NCI-H2196 treated with DMSO at 0.1 percent for 48 hours (cell line): ENCODE results near the gene TGFA.

Experiments
- DNase-seq: peaks from one replicate; lab custom pipeline; 2025; ENCODE audit not compliant: unreplicated experiment; lab: John Stamatoyannopoulos, UW

The TGFA gene

DNA sequence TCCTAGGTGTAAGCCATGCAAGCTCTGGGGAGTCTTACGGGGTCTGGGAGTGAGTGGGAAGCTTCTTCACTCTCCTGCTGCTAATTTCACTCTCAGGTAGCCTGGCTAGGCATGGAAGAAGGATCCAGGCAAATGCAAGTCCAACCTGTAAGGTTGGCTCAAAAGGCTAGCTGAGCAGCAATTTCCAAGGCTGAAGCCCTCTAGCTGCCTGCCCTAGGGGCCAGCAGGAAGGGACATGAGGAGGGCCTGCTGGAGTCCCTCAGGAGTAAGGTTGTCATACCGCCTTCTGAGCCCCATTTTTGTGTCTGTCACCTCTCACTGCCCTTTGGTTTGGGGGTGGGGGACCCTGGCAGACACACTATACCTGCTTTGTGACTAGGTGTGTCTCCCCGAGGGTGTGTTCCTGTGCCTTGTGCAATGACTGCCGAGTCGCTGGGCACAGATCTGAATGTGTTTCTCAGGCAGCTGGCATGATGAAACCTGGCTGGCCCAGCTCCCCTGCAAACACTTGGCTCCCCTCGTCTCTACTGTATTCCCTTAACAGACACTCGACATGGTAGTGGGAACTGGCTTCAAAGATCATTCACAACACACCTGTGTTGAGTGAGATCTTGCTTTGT is 127.8 kb downstream of the TGFA start:
- no peak for DNase-seq

GRCh38 chr2:70420740-70421139 is 132.9 kb downstream of the TGFA start:
- no peak for DNase-seq

DNA sequence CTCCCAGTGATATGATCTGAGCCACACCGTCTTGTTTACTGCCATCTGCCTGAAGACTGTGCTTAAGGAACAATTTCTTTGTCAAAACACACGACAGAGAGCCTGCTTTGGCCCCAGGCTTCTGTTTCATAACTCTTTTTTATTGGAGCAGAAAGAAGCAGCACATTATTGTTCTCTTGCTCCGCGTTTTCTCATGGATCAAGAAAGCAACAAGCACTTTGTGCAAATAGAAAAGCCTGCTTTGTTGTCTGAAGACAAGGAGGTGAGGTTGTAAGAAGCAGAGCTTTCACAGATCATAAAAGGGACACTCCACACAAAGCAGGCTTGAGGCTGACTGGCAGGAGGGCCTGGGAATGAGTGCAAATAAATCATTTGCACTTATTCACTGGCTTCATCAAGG is 133.5 kb downstream of the TGFA start:
- DNase-seq, result no peak

- DNase-seq, result no peak
These were observed 135.1 kb downstream of the TGFA start for GRCh38 chr2:70418514-70418913.

- DNase-seq, result no peak
These were observed 136.6 kb downstream of the TGFA start for GRCh38 chr2:70417011-70417410.

DNA sequence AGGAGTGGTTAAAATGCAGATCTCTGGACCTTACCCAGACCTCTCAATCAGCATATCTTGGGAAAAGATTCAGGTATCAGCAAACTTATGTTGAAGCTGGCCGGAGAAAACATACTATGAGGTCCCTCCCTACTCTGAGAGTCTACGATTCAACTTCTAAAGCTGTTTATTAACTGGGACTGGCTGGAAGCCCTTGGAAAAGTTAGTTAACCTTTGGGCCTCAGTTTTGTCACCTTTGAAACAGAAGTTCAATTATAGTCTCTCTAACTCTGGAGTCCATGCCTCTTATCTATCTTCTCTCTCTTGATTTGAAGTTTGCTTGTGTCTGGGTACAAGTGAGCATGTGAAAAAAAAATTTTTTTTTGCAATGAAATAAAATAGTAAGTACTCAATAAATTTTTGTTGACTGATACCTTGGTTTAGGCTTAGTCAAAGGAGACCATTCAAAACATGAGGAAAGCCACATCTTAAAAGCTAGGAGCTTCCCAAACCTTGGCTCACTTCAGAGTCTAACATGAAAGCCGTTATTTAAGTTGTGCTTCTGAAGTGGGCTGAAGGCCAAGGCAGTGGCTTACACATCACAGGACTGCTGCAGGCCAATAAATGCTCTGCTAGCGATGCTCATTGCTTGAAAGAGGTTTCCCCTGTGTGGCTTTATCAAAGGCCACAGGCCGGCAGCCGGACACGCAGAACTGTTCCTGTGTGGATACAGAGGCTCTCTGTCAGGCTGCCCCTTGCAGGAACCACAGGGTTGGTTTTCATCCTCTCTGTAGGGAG is 141.1 kb downstream of the TGFA start:
- DNase-seq, result no peak

GRCh38 chr2:70411483-70412125 is 142.0 kb downstream of the TGFA start:
- no peak for DNase-seq

- no peak for DNase-seq
These were observed 150.2 kb downstream of the TGFA start for GRCh38 chr2:70403267-70404053.

DNA sequence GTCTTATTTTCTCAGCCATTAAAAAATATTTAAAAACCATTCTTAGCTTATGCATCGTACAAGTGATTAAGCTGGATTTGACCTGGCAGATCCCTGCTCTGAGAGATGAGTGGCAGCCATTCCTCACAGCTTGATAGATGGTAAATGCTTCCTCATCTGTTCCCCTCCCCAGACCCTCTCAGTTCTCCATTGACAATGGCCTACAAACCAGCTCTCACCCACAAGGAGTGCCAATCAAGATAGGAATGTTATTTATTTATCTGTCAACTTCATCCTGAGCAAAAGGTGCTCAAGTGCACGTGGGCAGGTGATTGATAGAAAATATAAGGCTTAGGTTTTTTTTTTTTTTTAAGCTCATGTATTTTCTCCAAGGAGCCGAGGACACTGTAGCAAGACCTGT is 153.1 kb downstream of the TGFA start:
- no peak for DNase-seq

DNA sequence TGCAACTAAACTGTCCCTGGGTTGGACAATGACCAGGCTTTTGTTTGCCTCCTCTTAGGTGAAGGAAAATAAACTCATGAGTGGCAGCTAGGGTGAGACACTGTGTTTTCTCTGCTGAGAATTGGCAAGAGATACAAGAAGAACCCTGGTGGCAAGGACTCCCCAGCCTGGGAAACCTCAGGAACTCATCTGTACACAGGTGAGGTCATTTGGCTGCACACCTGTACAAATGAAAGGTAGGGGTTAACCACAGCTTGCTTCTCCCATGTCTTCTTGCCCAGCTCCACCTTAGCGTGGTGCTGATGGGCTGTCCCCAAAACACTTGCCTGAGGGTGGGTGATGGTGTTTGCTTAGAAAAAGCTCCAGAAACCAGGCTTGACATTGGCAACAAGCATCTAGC is 154.6 kb downstream of the TGFA start:
- no peak for DNase-seq
